Measurements from ENCODE around the gene MBOAT7. TPM values are rescaled to one million over a fixed set of nuclear protein-coding genes. Genes with fewer than 3 reads are reported as not detected.

MBOAT7 gene
- polyA plus RNA-seq, 1 donor from 2014 or later, result 16.1 TPM

- peaks cover 9 to 25% (median 12%) of the 10 kb centered on the region in 3 donors for H3K4me1 Mint-ChIP-seq
- peaks cover 2% of the 10 kb centered on the region for H3K36me3 Mint-ChIP-seq
- H3K27ac Mint-ChIP-seq, result peak overlapping the region; percentile 76 to 96 (median 92)
- H3K9me3 Mint-ChIP-seq, result no peaks in the 10 kb centered on the region
- H3K27me3 Mint-ChIP-seq, result peaks cover 2% of the 10 kb centered on the region
- H3K4me3 Mint-ChIP-seq, result peak overlapping the region; percentile 67 to 96 (median 90)
Measured at GRCh38 chr19:54136086-54136863, 53.1 kb downstream of the MBOAT7 start.

DNA sequence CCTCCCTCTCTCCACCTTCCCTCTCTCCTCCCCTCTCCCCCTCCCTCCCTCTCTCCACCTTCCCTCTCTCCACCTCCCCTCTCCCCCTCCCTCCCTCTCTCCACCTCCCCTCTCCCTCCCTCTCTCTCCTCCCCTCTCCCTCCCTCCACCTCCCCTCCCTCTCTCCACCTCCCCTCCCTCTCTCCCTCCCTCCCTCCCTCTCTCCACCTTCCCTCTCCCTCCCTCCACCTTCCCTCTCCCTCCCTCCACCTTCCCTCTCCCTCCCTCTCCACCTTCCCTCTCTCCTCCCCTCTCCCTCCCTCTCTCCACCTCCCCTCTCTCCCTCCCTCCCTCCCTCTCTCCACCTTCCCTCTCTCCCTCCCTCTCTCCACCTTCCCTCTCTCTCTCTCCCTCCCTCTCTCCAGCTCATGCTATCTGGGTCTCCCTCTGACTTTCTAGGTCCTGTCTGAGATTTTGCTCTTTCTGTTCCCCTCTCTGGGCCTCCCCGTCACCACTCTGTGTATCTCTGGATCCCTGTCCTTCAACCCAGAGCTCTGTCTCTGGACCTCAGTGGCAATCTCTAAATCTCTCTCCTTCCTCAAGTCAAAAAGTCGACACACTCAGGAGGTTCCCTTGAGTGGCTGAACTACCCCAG is 55.3 kb downstream of the MBOAT7 start:
- peaks cover 2% of the 10 kb centered on the region for H3K27me3 Mint-ChIP-seq
- no peaks in the 10 kb centered on the region for H3K36me3 Mint-ChIP-seq
- no peak overlapping the region for H3K27ac Mint-ChIP-seq
- peaks cover 7 to 19% (median 9%) of the 10 kb centered on the region in 3 donors for H3K4me1 Mint-ChIP-seq
- H3K4me3 Mint-ChIP-seq, result no peak overlapping the region
- H3K9me3 Mint-ChIP-seq, result no peaks in the 10 kb centered on the region

- peaks cover 2% of the 10 kb centered on the region for H3K27me3 Mint-ChIP-seq
Measured at GRCh38 chr19:54133312-54133956, 55.9 kb downstream of the MBOAT7 start.

DNA sequence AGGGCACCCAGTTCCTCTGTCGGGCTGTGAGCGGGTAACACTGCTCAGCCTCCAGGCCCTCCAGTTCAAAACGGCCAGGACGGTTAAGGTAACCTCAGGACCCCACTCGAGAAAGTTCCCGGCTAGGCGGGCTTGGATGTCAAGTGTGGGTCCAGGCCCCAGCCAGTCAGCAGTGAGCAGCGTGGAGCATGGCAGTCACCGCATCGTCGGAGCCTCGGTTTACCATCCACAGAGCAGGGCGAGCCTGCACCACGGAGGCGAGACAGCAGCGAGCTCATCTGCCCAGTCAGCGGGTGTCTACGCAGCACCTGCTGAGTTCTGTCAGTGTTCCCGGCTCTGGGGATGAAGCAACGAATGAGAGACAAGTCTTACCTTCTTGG is 59.8 kb downstream of the MBOAT7 start:
- H3K9me3 Mint-ChIP-seq, result no peaks in the 10 kb centered on the region
- H3K36me3 Mint-ChIP-seq, result peaks cover 2% of the 10 kb centered on the region
- no peak overlapping the region for H3K27ac Mint-ChIP-seq
- H3K4me1 Mint-ChIP-seq, result peaks cover 0 to under 1% (median 0%) of the 10 kb centered on the region in 3 donors
- H3K4me3 Mint-ChIP-seq, result no peak overlapping the region
- no peaks in the 10 kb centered on the region for H3K27me3 Mint-ChIP-seq

More at GRCh38 chr19:54133312-54133956, 55.9 kb downstream of the MBOAT7 start:
- no peaks in the 10 kb centered on the region for H3K9me3 Mint-ChIP-seq
- no peaks in the 10 kb centered on the region for H3K36me3 Mint-ChIP-seq
- no peak overlapping the region for H3K27ac Mint-ChIP-seq
- H3K4me3 Mint-ChIP-seq, result no peak overlapping the region
- H3K4me1 Mint-ChIP-seq, result peaks cover 7 to 13% (median 9%) of the 10 kb centered on the region in 3 donors

DNA sequence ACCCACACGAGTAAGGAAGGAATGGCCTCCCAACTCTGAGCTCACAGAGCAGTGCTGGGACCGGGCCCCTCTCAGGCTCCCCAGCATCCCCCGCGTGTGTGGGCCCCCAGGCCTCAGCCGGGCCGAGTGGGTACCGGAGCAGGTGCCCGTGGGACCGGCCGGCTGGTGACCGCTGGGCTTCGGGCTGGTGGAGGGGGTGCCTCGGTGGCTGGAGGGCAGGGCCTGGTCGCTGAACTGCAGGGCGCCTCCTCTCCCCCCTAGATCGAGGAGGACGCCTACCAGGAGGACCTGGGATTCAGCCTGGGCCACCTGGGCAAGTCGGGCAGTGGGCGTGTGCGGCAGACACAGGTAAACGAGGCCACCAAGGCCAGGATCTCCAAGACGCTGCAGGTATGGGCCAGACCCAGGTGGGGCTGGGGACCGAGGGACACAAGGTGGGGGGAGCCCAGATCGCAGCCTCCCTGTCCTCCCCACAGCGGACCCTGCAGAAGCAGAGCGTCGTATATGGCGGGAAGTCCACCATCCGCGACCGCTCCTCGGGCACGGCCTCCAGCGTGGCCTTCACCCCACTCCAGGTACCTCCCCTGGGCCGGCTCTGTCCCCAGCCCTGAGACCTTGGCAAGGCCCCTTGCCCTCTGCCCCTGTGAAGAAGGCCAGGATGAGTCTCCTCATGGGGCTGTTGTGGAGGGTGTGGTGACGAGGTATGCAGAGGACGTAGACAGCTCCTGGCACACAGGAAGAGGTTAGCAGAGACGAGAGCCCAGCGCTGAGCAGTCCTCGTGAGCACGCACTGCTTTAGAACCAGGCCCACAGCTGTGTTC is 60.4 kb downstream of the MBOAT7 start:
- Mint-ChIP-seq H3K9me3 (no peaks in the 10 kb centered on the region), H3K27me3 (no peaks in the 10 kb centered on the region), H3K4me1 (no peaks in the 10 kb centered on the region), H3K27ac (no peak overlapping the region), H3K36me3 (peaks cover 2% of the 10 kb centered on the region), H3K4me3 (no peak overlapping the region)

GRCh38 chr19:54128441-54128725 is 61.0 kb downstream of the MBOAT7 start:
- no peak overlapping the region for H3K4me3 Mint-ChIP-seq
- no peaks in the 10 kb centered on the region for H3K27me3 Mint-ChIP-seq
- H3K4me1 Mint-ChIP-seq, result no peaks in the 10 kb centered on the region
- H3K9me3 Mint-ChIP-seq, result no peaks in the 10 kb centered on the region
- peaks cover 2% of the 10 kb centered on the region for H3K36me3 Mint-ChIP-seq
- no peak overlapping the region for H3K27ac Mint-ChIP-seq

DNA sequence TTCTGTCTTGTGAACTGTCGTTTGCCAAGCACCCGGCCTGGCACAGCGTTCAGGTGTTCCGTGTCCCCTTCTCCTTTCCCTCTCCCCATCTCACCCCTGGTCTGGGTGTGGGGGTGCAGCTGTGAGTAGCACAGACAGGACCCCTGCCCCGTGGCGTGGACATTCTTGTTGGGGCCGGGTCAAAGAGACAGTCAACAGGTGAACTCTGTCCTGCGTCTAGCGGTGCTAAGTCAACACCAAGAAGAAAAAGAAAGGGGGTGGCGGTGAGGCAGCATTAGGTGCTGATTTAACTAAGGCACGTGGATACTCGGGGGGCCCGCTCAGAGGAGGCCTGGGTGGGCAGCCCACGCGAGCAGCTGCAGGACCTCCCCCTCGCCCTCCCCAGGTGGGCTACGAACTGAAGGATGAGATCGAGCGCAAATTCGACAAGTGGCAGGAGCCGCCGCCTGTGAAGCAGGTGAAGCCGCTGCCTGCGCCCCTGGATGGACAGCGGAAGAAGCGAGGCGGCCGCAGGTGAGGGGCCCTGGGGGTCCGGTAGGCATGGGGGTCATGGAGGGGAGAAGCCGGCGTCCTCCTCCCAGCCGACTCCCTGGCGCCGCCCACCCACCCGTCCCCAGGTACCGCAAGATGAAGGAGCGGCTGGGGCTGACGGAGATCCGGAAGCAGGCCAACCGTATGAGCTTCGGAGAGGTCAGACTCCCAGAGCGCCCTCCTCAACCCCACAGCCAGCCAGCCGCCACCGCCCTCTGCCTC is 61.5 kb downstream of the MBOAT7 start:
- Mint-ChIP-seq H3K27me3 (no peaks in the 10 kb centered on the region), H3K9me3 (no peaks in the 10 kb centered on the region), H3K4me3 (no peak overlapping the region), H3K27ac (no peak overlapping the region), H3K4me1 (no peaks in the 10 kb centered on the region), H3K36me3 (peaks cover 2% of the 10 kb centered on the region)

GRCh38 chr19:54125713-54126112 is 63.7 kb downstream of the MBOAT7 start:
- Mint-ChIP-seq H3K9me3 (no peaks in the 10 kb centered on the region), H3K27me3 (no peaks in the 10 kb centered on the region), H3K27ac (no peak overlapping the region), H3K4me1 (no peaks in the 10 kb centered on the region), H3K36me3 (peaks cover 2% of the 10 kb centered on the region), H3K4me3 (no peak overlapping the region)

GRCh38 chr19:54124393-54124792 is 65.0 kb downstream of the MBOAT7 start:
- peaks cover 5% of the 10 kb centered on the region for H3K36me3 Mint-ChIP-seq
- no peaks in the 10 kb centered on the region for H3K9me3 Mint-ChIP-seq
- H3K27ac Mint-ChIP-seq, result no peak overlapping the region
- no peak overlapping the region for H3K4me3 Mint-ChIP-seq
- no peaks in the 10 kb centered on the region for H3K4me1 Mint-ChIP-seq
- no peaks in the 10 kb centered on the region for H3K27me3 Mint-ChIP-seq

- Mint-ChIP-seq H3K4me3 (no peak overlapping the region), H3K27me3 (no peaks in the 10 kb centered on the region), H3K4me1 (peaks cover 0 to 1% (median 0%) of the 10 kb centered on the region in 3 donors), H3K36me3 (peaks cover 5% of the 10 kb centered on the region), H3K9me3 (no peaks in the 10 kb centered on the region), H3K27ac (no peak overlapping the region)
Measured at GRCh38 chr19:54123682-54124081, 65.7 kb downstream of the MBOAT7 start.

Other genes starting within 250 kb of the MBOAT7 start
- gene CACNG8, start 226.6 kb downstream of the MBOAT7 start, polyA plus RNA-seq, result not detected
- not detected for gene CACNG6, start 197.9 kb downstream of the MBOAT7 start, polyA plus RNA-seq
- gene VSTM1, start 125.7 kb downstream of the MBOAT7 start, polyA plus RNA-seq, result not detected
- gene TARM1, start 108.2 kb downstream of the MBOAT7 start, polyA plus RNA-seq, result not detected
- gene OSCAR, start 88.8 kb downstream of the MBOAT7 start, polyA plus RNA-seq, result 0.40 TPM
- 458 TPM for gene NDUFA3, start 86.7 kb downstream of the MBOAT7 start, polyA plus RNA-seq
- gene TFPT, start 73.9 kb downstream of the MBOAT7 start, polyA plus RNA-seq, result 11.9 TPM
- 70.6 TPM for gene PRPF31, start 73.8 kb downstream of the MBOAT7 start, polyA plus RNA-seq
- gene CNOT3, start 51.8 kb downstream of the MBOAT7 start, polyA plus RNA-seq, result 15.1 TPM
- 15.8 TPM for gene LENG1, start 29.9 kb downstream of the MBOAT7 start, polyA plus RNA-seq
- not detected for gene TMC4, start 16.4 kb downstream of the MBOAT7 start, polyA plus RNA-seq
- 33.2 TPM for gene TSEN34, start 1.7 kb upstream of the MBOAT7 start, polyA plus RNA-seq
- 1,165 TPM for gene RPS9, start 11.3 kb upstream of the MBOAT7 start, polyA plus RNA-seq
- gene LILRB3, start 33.4 kb upstream of the MBOAT7 start, polyA plus RNA-seq, result 0.16 TPM
- 0.18 TPM for gene LILRA6, start 53.2 kb upstream of the MBOAT7 start, polyA plus RNA-seq
- not detected for gene LILRB5, start 67.7 kb upstream of the MBOAT7 start, polyA plus RNA-seq
- 1.2 TPM for gene LILRB2, start 91.5 kb upstream of the MBOAT7 start, polyA plus RNA-seq
- 0.59 TPM for gene LILRA5, start 123.6 kb upstream of the MBOAT7 start, polyA plus RNA-seq
- 6.4 TPM for gene LILRA4, start 149.6 kb upstream of the MBOAT7 start, polyA plus RNA-seq
- gene LAIR1, start 175.4 kb upstream of the MBOAT7 start, polyA plus RNA-seq, result 59.1 TPM
- gene TTYH1, start 225.9 kb upstream of the MBOAT7 start, polyA plus RNA-seq, result 0.16 TPM

All from IgD-negative memory B cell (primary cell).